H1 (cell line): ENCODE data around the gene DYNC1I1.

Source experiments
- POLR2A ChIP-seq, 2 experiments: IDR thresholded peaks; 1 replicate in 1 of 2; 2 replicates in 1 of 2; pipeline ENCODE4 v1.6.1; 2011; ENCODE audit warnings: low read depth in 2 of 2, low read length in 2 of 2, mild to moderate bottlenecking in 2 of 2; ENCODE audit errors: control extremely low read depth in 1 of 2
- RAD21 ChIP-seq, 2 experiments: IDR thresholded peaks in 1 of 2; conservative IDR thresholded peaks in 1 of 2; 2 replicates each; pipeline ENCODE4 v1.6.1; 2011; ENCODE audit warnings: low read depth in 2 of 2, low read length in 2 of 2, improper control_type of control experiment in 1 of 2, inconsistent platforms in 1 of 2, mild to moderate bottlenecking in 1 of 2, moderate library complexity in 1 of 2
- TCF12 ChIP-seq: IDR thresholded peaks from 2 replicates; pipeline ENCODE4 v1.6.1; 2011; ENCODE audit warnings: low read depth, mild to moderate bottlenecking, low read length

- TF ChIP-seq RAD21 (IDR thresholded peaks at IDR 0.05 in 1 of 2, conservative IDR thresholded peaks at IDR 0.05 in 1 of 2; ENCODE audit: low read depth in 2 of 2, low read length in 2 of 2): no peak
- no peak for TF ChIP-seq TCF12
- TF ChIP-seq POLR2A (IDR thresholded peaks at IDR 0.05; ENCODE audit: control extremely low read depth in 1 of 2, low read depth in 2 of 2, low read length in 2 of 2): no peak
Observed at GRCh38 chr7:96021568-96021967, 249.2 kb downstream of the DYNC1I1 start.
